ENCODE data around the gene GAN.

Gene GAN, protein sequence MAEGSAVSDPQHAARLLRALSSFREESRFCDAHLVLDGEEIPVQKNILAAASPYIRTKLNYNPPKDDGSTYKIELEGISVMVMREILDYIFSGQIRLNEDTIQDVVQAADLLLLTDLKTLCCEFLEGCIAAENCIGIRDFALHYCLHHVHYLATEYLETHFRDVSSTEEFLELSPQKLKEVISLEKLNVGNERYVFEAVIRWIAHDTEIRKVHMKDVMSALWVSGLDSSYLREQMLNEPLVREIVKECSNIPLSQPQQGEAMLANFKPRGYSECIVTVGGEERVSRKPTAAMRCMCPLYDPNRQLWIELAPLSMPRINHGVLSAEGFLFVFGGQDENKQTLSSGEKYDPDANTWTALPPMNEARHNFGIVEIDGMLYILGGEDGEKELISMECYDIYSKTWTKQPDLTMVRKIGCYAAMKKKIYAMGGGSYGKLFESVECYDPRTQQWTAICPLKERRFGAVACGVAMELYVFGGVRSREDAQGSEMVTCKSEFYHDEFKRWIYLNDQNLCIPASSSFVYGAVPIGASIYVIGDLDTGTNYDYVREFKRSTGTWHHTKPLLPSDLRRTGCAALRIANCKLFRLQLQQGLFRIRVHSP

GRCh38 chr16:81314603-81315270 lies at the start of gene GAN:
Gene GAN, plus strand, starts transcription at chr16:81314962. Its CDS starts 152 bp downstream, at chr16:81315114.
- in situ Hi-C loops (cut with HindIII; ENCODE audit: low sequenced_read_pairs) = no loop called here

DNA sequence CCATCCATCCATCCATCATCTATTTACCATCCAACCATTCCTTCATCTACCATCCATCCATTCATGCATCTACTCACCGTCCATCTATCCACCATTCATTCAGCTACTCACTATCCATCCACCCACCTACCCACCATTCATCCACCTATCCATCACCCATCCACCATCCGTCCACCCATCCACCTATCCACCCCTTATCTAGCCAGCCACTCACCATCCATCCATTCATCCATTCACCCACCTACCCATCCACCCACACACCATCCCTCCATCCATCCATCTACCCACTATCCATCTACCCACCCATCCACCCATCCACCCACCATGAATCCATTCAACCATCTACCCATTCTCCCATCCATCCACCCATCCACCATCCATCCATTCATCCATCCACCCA lies 49.7 kb upstream of the GAN start:
- in situ Hi-C loops (cut with HindIII; ENCODE audit: low sequenced_read_pairs) = no loop called here

DNA sequence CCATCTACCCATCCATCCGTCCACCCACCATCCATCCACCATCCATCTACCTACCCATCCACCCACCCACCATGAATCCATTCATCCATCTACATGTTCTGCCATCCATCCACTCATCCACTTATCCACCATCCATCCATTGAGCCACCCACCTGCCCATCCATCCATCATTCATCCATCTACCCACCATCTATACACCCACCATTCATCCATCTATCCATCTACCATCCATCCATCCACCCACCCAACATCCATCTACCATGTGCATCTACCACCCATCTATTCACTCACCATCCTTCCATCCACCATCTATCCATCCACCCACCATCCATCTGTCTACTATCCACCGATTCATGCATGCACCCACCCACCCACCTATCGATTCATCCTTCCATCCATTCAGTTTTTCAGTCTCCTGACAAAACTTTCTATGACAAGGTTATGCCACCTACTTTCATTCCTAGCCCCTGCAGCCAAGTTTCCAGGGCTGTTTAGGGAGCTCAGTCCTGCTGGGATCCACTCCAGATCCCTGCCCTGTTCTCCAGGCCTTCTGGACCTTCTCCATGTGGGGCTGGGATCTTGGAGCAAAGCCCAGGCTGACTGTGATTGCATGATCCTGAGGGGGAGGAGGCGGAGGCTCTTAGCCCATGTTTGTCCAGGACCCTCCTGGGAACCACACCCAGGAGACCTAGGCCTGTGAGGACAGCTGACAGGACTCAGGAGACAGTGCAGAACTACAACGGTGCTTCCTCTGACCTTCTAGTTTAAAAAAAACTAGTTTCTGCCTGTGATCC lies 48.9 kb upstream of the GAN start:
- in situ Hi-C loops (cut with HindIII; ENCODE audit: low sequenced_read_pairs) = no loop called here

GRCh38 chr16:81266680-81267095 lies 48.1 kb upstream of the GAN start:
- in situ Hi-C loops (cut with HindIII; ENCODE audit: low sequenced_read_pairs) = no loop called here

DNA sequence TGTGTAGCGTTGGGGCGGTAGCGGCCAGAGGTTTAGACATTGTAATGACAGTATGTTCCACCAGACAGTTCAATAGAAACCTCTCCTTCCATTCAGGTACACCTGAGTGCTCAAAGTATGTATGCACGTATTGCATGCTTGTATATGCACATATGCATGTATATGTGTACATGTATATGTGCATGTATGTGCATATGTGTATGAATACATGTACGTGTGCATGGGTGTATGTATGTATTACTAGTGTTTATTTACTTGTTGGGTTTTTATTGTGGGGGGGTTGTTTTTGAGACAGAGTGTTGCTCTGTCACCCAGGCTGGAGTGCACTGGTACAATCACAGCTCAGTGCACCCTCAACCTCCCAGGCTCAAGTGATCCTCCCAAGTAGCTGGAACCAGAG lies 46.3 kb upstream of the GAN start:
- in situ Hi-C loops (cut with HindIII; ENCODE audit: low sequenced_read_pairs) = no loop called here

- in situ Hi-C loops (cut with HindIII; ENCODE audit: low sequenced_read_pairs) = no loop called here
Observed at GRCh38 chr16:81273223-81273950, 41.4 kb upstream of the GAN start.

DNA sequence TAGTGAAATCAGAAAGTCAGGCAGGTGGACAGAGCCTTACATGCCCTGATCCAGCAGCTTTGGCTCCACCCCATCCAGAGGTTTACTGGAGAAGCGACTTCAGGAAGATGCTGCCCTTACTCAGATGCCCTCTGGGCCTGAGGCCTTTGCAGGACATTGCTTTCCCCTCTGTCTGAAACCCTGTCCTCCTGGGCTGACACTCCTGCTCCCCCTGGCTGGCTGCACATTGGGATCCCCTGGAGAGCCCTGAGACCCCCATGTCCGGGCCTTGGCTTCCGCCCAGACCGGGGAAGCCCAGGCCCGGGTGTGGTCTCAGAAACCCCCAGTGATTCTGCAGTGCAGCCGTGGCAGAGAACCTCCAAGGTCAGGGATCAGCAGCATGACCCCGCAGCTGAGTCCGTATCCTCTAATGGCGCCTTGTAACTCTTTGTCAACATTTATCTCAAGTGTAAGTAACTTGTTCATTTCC lies 39.7 kb upstream of the GAN start:
- in situ Hi-C loops (cut with HindIII; ENCODE audit: low sequenced_read_pairs) = no loop called here

- in situ Hi-C loops (cut with HindIII; ENCODE audit: low sequenced_read_pairs) = no loop called here
Observed at GRCh38 chr16:81275795-81276194, 39.0 kb upstream of the GAN start.

DNA sequence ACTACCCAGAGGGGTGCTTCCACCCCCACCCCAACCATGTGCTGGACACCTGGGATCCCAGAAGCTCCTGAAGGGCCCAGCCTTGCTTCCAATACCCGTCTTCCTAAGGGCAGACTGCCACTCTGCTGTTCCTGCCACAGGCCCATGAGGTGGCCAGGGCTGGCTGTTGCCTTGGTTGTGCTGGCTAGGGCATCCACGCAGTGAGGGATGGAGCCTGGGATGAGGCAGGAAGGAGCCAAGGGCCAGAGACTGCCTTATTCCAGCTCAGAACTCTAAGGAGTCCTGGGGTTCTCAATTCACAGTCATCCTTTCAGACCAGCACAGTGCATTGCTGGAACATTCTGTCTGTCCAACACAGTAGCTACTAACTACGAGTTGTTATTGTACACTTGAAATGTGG lies 38.4 kb upstream of the GAN start:
- in situ Hi-C loops (cut with HindIII; ENCODE audit: low sequenced_read_pairs) = no loop called here

GRCh38 chr16:81277541-81278080 lies 37.2 kb upstream of the GAN start:
- in situ Hi-C loops (cut with HindIII; ENCODE audit: low sequenced_read_pairs) = no loop called here

- in situ Hi-C loops (cut with HindIII; ENCODE audit: low sequenced_read_pairs) = no loop called here
Observed at GRCh38 chr16:81278526-81278925, 36.2 kb upstream of the GAN start.

DNA sequence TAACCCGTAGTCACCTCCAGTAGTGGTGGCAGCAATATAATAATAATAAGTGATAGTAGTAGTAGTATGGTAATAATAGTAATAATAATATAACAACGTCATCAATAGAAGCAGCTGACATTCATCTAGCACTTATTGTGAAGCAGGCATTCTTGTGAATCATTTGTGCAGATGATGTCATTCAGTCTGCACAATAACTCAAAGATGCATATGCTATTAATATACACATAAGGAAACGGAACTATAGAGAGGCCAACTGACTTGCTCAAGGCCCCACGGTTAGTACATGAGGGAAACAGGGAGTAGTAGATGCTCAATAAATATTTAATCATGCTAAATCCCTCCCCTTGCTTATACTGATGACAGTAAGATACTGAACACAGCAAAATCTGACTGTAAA lies 35.4 kb upstream of the GAN start:
- in situ Hi-C loops (cut with HindIII; ENCODE audit: low sequenced_read_pairs) = no loop called here

GRCh38 chr16:81280393-81280792 lies 34.4 kb upstream of the GAN start:
- in situ Hi-C loops (cut with HindIII; ENCODE audit: low sequenced_read_pairs) = no loop called here

GRCh38 chr16:81283044-81283443 lies 31.7 kb upstream of the GAN start:
- in situ Hi-C loops (cut with HindIII; ENCODE audit: low sequenced_read_pairs) = no loop called here

DNA sequence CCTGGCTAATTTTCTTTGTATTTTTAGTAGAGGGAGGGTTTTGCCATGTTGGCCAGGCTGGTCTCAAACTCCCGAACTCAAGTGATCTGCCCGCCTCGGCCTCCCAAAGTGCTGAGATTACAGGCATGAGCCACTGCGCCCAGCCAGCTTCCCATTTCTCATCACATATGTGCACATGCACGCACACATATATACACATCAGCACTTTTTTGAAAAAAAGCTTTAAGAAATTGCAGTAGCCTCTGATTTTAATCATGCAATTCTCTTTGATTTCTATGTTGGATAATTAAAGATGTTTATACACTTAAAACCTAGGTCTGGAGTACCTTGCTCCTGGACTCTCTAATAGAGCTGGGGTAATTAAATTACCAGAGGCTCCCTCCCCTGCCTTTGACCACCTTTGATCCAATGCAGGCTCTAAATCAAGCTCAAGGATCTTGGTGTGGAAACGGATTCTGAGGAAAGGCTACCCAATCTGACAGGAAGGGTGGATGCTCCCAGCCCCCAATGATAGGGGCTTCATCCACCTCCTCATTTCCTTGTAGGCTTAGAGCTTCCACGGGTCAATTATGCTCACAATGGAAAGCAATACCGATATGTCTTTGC lies 29.7 kb upstream of the GAN start:
- in situ Hi-C loops (cut with HindIII; ENCODE audit: low sequenced_read_pairs) = no loop called here

- in situ Hi-C loops (cut with HindIII; ENCODE audit: low sequenced_read_pairs) = no loop called here
Observed at GRCh38 chr16:81286190-81286589, 28.6 kb upstream of the GAN start.

- in situ Hi-C loops (cut with HindIII; ENCODE audit: low sequenced_read_pairs) = loop anchor here (10.0 kb wide), 1 partner anchor 84 kb away; no protein-coding TSS in a partner anchor
Observed at GRCh38 chr16:81291117-81291516, 23.6 kb upstream of the GAN start.

GRCh38 chr16:81292936-81293335 lies 21.8 kb upstream of the GAN start:
- in situ Hi-C loops (cut with HindIII; ENCODE audit: low sequenced_read_pairs) = loop anchor here (10.0 kb wide), 1 partner anchor 82 kb away; no protein-coding TSS in a partner anchor

All from endothelial cell of hepatic sinusoid (primary cell).